ENCODE data around the gene SWAP70. TPM values are rescaled to one million over a fixed set of nuclear protein-coding genes. Genes with fewer than 3 reads are reported as not detected.

Gene SWAP70
- total RNA-seq, 4 donors from 2014 or later, result 29.7 to 53.6 (median 38.8) TPM

DNA sequence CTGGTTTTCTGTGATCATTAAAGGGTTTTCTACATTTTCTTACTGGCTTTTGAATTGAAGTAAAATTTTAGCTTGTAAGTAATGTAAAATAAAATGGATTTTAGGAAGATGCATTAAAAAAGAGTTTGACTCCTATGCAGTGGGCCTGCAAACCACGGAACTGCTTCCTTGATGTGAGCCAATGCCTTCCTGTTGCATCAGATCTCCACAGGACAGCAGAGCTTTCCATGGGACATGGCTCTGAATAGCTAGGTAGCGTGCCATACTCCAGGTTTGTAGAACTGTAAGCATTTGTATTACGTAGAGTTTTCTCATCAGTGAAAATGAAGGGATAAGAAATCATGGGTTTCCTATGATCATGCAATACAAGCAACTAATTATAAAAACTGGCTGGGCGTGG lies 133.4 kb downstream of the SWAP70 start:
- H3K27me3 ChIP-seq, result no peaks in the 10 kb centered on the region
- no peak for TF ChIP-seq POLR2A (IDR thresholded peaks at IDR 0.05)
- TF ChIP-seq, protein P1, sequence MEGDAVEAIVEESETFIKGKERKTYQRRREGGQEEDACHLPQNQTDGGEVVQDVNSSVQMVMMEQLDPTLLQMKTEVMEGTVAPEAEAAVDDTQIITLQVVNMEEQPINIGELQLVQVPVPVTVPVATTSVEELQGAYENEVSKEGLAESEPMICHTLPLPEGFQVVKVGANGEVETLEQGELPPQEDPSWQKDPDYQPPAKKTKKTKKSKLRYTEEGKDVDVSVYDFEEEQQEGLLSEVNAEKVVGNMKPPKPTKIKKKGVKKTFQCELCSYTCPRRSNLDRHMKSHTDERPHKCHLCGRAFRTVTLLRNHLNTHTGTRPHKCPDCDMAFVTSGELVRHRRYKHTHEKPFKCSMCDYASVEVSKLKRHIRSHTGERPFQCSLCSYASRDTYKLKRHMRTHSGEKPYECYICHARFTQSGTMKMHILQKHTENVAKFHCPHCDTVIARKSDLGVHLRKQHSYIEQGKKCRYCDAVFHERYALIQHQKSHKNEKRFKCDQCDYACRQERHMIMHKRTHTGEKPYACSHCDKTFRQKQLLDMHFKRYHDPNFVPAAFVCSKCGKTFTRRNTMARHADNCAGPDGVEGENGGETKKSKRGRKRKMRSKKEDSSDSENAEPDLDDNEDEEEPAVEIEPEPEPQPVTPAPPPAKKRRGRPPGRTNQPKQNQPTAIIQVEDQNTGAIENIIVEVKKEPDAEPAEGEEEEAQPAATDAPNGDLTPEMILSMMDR (IDR thresholded peaks at IDR 0.05), result no peak
- WGBS, 2 donors, result 93 to 98% methylated on average over 4 of the region's 4 CpGs
- no peaks in the 10 kb centered on the region for H3K36me3 ChIP-seq
- H3K4me1 ChIP-seq, result peaks cover 0 to 6% of the 10 kb centered on the region in 2 donors
- no peaks in the 10 kb centered on the region for H3K9me3 ChIP-seq
- intact Hi-C loops (cut with DNase I), result no loop called here
- H3K4me3 ChIP-seq (replicated peaks in 1 of 3), result no peak overlapping the region
- DNase-seq, result no peak
- H3K27ac ChIP-seq, result no peak overlapping the region

DNA sequence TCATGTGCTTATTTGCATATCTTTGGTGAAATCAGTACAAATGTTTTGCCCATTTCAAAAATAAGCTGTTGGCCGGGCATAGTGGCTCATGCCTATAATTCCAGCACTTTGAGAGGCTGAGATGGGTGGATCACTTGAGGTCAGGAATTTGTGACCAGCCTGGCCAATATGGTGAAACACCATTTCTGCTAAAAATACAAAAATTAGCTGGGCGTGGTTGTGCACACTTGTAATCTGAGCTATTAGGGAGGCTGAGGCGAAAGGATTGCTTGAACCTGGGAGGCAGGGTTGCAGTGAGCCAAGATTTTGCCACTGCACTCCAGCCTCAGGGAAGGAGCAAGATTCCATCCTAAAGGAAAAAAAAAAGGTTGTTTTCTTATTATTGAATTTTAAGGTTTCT lies 136.0 kb downstream of the SWAP70 start:
- TF ChIP-seq, protein P1 (IDR thresholded peaks at IDR 0.05), result no peak
- TF ChIP-seq POLR2A (IDR thresholded peaks at IDR 0.05), result no peak
- peak; percentile 8 to 29 for DNase-seq
- intact Hi-C loops (cut with DNase I), result no loop called here
- Histone ChIP-seq H3K36me3 (no peaks in the 10 kb centered on the region), H3K4me1 (peaks cover 0 to 6% of the 10 kb centered on the region in 2 donors), H3K27ac (no peak overlapping the region), H3K9me3 (no peaks in the 10 kb centered on the region), H3K27me3 (no peaks in the 10 kb centered on the region), H3K4me3 (replicated peaks in 1 of 3) (no peak overlapping the region)
- WGBS, 2 donors, result 81 to 89% methylated on average over 3 of the region's 3 CpGs

DNA sequence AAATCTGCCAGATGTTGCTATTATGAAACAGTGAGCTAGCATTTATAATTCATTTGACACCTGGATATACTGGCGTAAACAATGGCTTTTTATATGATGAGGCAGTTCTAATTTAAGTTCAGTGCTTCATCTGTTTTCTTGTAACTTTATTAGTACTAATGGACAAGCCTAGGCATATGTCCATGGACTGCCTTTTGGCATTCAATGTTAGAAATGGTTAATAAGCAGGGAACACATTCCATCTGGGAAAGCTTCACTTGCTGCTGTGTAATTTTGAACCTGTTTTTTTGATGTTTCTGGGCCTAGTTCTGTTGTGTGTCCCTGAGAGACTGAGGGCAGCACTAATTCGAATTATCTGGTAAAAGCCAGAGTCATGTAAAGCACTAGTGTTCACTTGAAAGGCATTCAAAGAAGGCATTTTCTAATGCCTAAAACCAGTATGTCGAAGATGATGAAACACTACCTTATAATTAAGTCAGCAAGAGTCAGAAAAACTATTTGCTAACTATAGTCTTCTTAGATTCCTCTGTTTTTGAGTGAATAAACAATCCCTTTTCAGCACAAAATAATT lies 138.5 kb downstream of the SWAP70 start:
- intact Hi-C loops (cut with DNase I), result no loop called here
- no peak for DNase-seq
- no peak for TF ChIP-seq POLR2A (IDR thresholded peaks at IDR 0.05)
- TF ChIP-seq, protein P1 (IDR thresholded peaks at IDR 0.05), result no peak
- H3K4me3 ChIP-seq (replicated peaks in 1 of 3), result no peak overlapping the region
- peaks cover 0 to 6% of the 10 kb centered on the region in 2 donors for H3K4me1 ChIP-seq
- WGBS, 2 donors, result 89 to 90% methylated on average over 3 of the region's 3 CpGs
- H3K9me3 ChIP-seq, result no peaks in the 10 kb centered on the region
- H3K36me3 ChIP-seq, result peaks cover 0 to 1% of the 10 kb centered on the region in 2 donors
- H3K27me3 ChIP-seq, result no peaks in the 10 kb centered on the region
- no peak overlapping the region for H3K27ac ChIP-seq

Other genes with a start within 250 kb of the SWAP70 start
- 10 to 100 TPM; 16.3 to 26.1 (median 21.1) TPM for gene ZNF143, start 203.1 kb upstream of the SWAP70 start, total RNA-seq
- 10 to 100 TPM; 29.6 to 35.6 (median 32.5) TPM for gene WEE1, start 90.4 kb upstream of the SWAP70 start, total RNA-seq